Lower leg skin (tissue), 4 donors: ENCODE results near the gene IQGAP3. TPM values are rescaled to one million over a fixed set of nuclear protein-coding genes. Genes with fewer than 3 reads are reported as not detected.

ENCODE experiments used
- DNase-seq, 2 donors: peaks; one replicate each; pipeline ENCODE4 v3.0.0-alpha.2; 2019; ENCODE audit warnings: low spot score in 2 of 2
- H3K4me3 ChIP-seq: fragments of 200-600 bp; sonication (generic); 2 replicates; pipeline ENCODE4 v1.5.1; 2017; ENCODE audit warnings: mild to moderate bottlenecking, low read depth; ENCODE audit not compliant: poor library complexity, severe bottlenecking
- CTCF ChIP-seq, 3 donors: fragments of 450-650 bp; IDR thresholded peaks; one replicate each; pipeline ENCODE4 v1.5.1; 2016; ENCODE audit warnings: antibody characterized with exemption in 3 of 3, mild to moderate bottlenecking in 3 of 3, moderate library complexity in 2 of 3
- POLR2A ChIP-seq, 2 donors: fragments of 450-650 bp; IDR thresholded peaks; one replicate each; pipeline ENCODE4 v1.6.1; 2016 to 2017; ENCODE audit warnings: antibody characterized with exemption in 2 of 2, mild to moderate bottlenecking in 1 of 2, moderate library complexity in 1 of 2
- WGBS, 2 donors: methylation state at CpG; one replicate each; pipeline ENCODE4 v1.1.5; 2018; 5-methylcytosine and 5-hydroxymethylcytosine counted together
- intact Hi-C: fragments of 100-400 bp; cut with DNase I; formaldehyde crosslinking; loops from one replicate; pipeline ENCODE4 v1.15.0; 2023; ENCODE audit warnings: low total_unique reads
- total RNA-seq, 4 donors: library from RNA; depleted of rRNA; stranded (reverse); fragments of >200 nt; gene quantifications; one replicate each; pipeline ENCODE4 v1.1.0, GENCODE V29; 2016

IQGAP3 gene
- total RNA-seq, 4 donors from 2014 or later = 0.98 to 3.0 (median 2.1) TPM

- DNase-seq = no peak
- no peak overlapping the region for H3K4me3 ChIP-seq
- TF ChIP-seq POLR2A (IDR thresholded peaks at IDR 0.05) = no peak
- TF ChIP-seq CTCF (IDR thresholded peaks at IDR 0.05) = no peak
- intact Hi-C loops = no loop called here
These were observed 49.9 kb downstream of the IQGAP3 start for GRCh38 chr1:156522443-156522970.

DNA sequence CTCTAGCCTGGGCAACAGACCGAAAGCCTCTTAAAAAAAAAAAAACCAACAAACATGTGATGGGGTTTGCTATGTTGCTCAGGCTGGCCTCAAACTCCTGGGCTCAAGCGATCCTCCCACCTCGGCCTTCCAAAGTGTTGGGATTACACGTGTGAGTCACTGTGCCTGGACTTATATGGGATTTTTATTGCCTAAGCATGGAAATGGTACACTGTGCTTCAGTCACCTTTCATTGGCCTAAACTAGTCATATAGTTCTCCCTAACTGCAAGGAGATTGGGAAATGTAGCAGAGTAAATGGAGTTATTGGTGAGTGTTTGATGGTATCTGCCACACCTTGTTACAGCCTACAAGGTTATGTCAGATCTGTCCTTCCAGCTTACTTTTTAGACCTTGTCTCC is 54.6 kb downstream of the IQGAP3 start:
- no peak overlapping the region for H3K4me3 ChIP-seq
- no peak for DNase-seq
- TF ChIP-seq CTCF (IDR thresholded peaks at IDR 0.05) = no peak
- no peak for TF ChIP-seq POLR2A (IDR thresholded peaks at IDR 0.05)
- intact Hi-C loops = no loop called here
- 67 to 72% methylated on average over 4 of the region's 4 CpGs for WGBS, 2 donors

DNA sequence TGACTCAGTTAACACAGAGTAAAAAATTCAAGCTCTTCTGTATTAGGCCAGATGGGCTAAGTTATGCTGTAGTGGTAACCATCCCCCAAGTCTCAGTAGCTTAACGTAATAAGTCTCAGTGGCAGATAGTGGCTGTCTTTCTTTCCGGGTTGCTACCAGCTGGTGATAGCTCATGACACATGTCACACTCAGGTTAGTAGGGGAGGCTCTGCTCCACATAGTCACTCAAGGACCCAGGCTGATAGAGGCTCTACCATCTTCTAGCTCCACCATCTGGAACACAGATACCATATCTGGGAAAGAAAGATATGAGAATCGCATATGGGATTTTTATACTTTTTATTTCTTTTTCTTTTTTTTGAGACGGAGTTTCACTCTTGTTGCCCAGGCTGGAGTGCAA is 55.5 kb downstream of the IQGAP3 start:
- no peak overlapping the region for H3K4me3 ChIP-seq
- 88% methylated on average over 4 of the region's 4 CpGs for WGBS, 2 donors
- no peak for TF ChIP-seq POLR2A (IDR thresholded peaks at IDR 0.05)
- TF ChIP-seq CTCF (IDR thresholded peaks at IDR 0.05) = no peak
- no peak for DNase-seq
- intact Hi-C loops = no loop called here

DNA sequence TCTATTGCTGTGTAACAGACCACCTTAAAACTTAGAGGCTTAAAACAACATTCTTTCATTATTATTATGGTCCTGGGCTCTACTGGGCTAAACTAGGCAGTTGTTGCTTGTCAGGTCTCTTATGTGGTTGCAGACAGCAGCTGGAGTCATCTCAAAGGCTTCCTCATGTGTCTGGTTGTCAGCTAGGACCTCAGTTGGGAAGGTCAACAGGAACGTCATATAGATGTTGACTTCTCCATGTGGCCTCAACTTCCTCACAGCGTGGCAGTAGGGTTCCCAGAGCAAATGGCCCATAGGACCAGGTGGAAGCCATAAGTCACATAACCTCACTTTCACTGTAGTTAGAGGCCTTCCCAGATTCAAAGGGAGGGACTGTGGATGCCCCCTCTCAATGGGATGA is 56.4 kb downstream of the IQGAP3 start:
- H3K4me3 ChIP-seq = no peak overlapping the region
- TF ChIP-seq POLR2A (IDR thresholded peaks at IDR 0.05) (no peak), CTCF (IDR thresholded peaks at IDR 0.05) (no peak)
- WGBS, 2 donors = 36 to 43% methylated on average over 2 of the region's 2 CpGs
- DNase-seq = no peak
- intact Hi-C loops = no loop called here

DNA sequence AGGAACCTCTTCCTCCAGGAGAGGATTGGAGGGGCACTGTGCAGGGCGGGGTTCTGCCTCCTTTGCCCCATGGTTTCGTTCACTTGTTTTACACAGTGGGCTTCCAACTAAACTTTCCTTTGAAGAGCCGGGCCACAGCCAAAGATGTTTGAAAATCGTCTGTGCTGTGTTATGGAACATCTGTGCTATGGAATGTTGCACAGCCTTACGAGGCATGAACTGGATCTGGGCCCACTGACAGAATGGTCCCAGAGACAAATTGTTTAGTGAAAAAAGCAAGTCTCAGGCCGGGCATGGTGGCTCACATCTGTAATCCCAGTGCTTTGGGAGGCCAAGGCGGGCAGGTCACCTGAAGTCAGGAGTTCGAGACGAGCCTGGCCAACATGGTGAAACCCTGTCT is 59.2 kb downstream of the IQGAP3 start:
- no peak for DNase-seq
- no peak overlapping the region for H3K4me3 ChIP-seq
- intact Hi-C loops = no loop called here
- WGBS, 2 donors = 68 to 71% methylated on average over 9 of the region's 9 CpGs
- TF ChIP-seq CTCF (IDR thresholded peaks at IDR 0.05) (no peak), POLR2A (IDR thresholded peaks at IDR 0.05) (no peak)

DNA sequence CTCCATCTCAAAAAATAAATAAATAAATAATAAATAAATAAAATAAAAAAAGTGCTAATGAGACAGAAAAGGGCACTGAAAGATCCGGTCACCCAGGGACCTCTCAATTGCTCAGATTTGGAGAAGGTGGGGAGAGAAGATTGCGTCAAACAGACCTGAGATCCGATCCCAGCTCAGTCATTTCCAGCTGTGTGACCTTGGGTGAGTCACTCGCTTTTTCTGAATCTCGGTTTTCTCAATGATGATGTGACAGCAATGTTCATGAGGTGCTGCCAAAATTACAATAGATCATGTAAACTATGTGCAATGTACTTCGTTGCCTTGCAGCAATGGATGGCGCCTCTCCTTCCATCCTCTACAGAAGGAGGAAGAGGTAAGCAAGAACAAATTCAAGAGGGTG is 60.7 kb downstream of the IQGAP3 start:
- TF ChIP-seq CTCF (IDR thresholded peaks at IDR 0.05) (no peak), POLR2A (IDR thresholded peaks at IDR 0.05) (no peak)
- peak in 1 of 2 donors; percentile 36 for DNase-seq
- intact Hi-C loops = no loop called here
- no peak overlapping the region for H3K4me3 ChIP-seq
- 77 to 84% methylated on average over 7 of the region's 7 CpGs for WGBS, 2 donors
